ENCODE measurements around the gene ATAD1.
"Not testable (repeated sequence)": the region's sequence is repeated elsewhere in the genome, so short reads cannot be mapped to it uniquely, and the experiment has no call there.

GRCh38 chr10:87748244-87748643 is 69.8 kb downstream of the ATAD1 start:
- TF ChIP-seq, protein P1, sequence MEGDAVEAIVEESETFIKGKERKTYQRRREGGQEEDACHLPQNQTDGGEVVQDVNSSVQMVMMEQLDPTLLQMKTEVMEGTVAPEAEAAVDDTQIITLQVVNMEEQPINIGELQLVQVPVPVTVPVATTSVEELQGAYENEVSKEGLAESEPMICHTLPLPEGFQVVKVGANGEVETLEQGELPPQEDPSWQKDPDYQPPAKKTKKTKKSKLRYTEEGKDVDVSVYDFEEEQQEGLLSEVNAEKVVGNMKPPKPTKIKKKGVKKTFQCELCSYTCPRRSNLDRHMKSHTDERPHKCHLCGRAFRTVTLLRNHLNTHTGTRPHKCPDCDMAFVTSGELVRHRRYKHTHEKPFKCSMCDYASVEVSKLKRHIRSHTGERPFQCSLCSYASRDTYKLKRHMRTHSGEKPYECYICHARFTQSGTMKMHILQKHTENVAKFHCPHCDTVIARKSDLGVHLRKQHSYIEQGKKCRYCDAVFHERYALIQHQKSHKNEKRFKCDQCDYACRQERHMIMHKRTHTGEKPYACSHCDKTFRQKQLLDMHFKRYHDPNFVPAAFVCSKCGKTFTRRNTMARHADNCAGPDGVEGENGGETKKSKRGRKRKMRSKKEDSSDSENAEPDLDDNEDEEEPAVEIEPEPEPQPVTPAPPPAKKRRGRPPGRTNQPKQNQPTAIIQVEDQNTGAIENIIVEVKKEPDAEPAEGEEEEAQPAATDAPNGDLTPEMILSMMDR (IDR thresholded peaks at IDR 0.05) = not testable (repeated sequence)
- TF ChIP-seq POLR2A (IDR thresholded peaks at IDR 0.05) = not testable (repeated sequence)

Data from Peyer's patch (tissue), 4 donors.